SJCRH30 (cell line): ENCODE measurements around the gene B3GAT2. TPM values are rescaled to one million over a fixed set of nuclear protein-coding genes. Genes with fewer than 3 reads are reported as not detected.
A peak's percentile ranks its signal among the peaks of the same experiment; 100 is the strongest.

ENCODE experiments used
- DNase-seq, 2 experiments: peaks; one replicate each; pipeline ENCODE4 v3.0.0-alpha.2; 2015 to 2020
- H3K27ac ChIP-seq: fragments of 250-450 bp; sonication (Bioruptor Pico); 2 replicates; pipeline ENCODE4 v1.5.1; 2020; ENCODE audit warnings: mild to moderate bottlenecking, moderate library complexity
- H3K27me3 ChIP-seq: fragments of 250-450 bp; sonication (Bioruptor Pico); 2 replicates; pipeline ENCODE4 v1.5.1; 2020; ENCODE audit warnings: mild to moderate bottlenecking, moderate library complexity
- H3K36me3 ChIP-seq: fragments of 250-450 bp; sonication (Bioruptor Pico); 2 replicates; pipeline ENCODE4 v1.5.1; 2020; ENCODE audit warnings: mild to moderate bottlenecking, moderate library complexity
- H3K4me1 ChIP-seq: fragments of 250-450 bp; sonication (Bioruptor Pico); 2 replicates; pipeline ENCODE4 v1.5.1; 2020; ENCODE audit warnings: mild to moderate bottlenecking, moderate library complexity
- H3K4me3 ChIP-seq: fragments of 250-450 bp; sonication (Bioruptor Pico); 2 replicates; pipeline ENCODE4 v1.5.1; 2020; ENCODE audit warnings: mild to moderate bottlenecking, moderate library complexity
- H3K9me3 ChIP-seq: fragments of 250-450 bp; sonication (Bioruptor Pico); replicated peaks from 2 replicates; pipeline ENCODE4 v1.5.1; 2020; ENCODE audit warnings: mild to moderate bottlenecking, moderate library complexity
- total RNA-seq: library from RNA; depleted of rRNA; stranded (reverse); fragments of >200 nt; shearing (Covaris generic); gene quantifications from 2 replicates; pipeline ENCODE4 v1.2.3, GENCODE V29; 2014

Gene B3GAT2
- total RNA-seq, 1 experiment from 2014 or later, result 0.10 TPM

DNA sequence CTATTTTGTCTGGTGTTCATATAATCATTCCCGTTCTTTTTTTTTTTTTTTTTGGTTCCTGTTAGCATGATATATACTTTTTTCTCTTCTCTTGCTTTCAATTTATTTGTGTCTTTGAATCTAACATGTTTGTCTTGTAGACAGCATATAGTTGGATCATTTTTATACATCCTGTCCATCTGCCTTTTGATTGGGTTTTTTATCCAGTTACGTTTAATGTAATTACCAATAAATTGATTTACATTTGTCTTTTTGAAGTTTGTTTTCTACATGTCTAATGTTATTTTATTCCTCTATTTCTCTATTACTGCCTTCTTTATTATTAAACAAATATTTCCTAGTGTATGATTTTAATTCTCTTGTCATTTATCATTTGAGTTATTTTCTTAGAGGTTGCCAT, 84.4 kb downstream of the B3GAT2 start:
- no peak overlapping the region for H3K4me3 ChIP-seq
- H3K36me3 ChIP-seq, result no peaks in the 10 kb centered on the region
- H3K27ac ChIP-seq, result no peak overlapping the region
- no peak for DNase-seq
- H3K4me1 ChIP-seq, result no peaks in the 10 kb centered on the region
- no peaks in the 10 kb centered on the region for H3K9me3 ChIP-seq
- no peaks in the 10 kb centered on the region for H3K27me3 ChIP-seq

DNA sequence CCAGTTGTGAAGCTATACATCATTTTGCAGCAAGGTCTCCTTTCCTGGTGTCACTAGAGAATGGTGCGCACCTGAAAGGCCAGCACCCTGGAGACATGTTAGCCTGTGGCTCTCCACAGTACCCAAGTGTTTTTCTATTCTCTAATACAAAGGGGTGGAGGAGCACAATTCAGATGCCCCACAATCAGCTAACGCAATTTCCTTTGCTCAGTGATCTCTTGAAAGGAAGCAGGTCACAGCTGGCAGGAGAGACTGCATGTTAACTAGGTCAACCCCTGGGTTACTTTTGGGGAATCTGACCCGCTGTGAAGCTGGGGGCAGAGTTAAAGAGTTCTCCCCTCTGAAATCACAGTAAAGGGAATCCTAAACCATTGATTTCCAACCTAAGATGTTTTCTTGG, 92.5 kb downstream of the B3GAT2 start:
- H3K9me3 ChIP-seq, result no peaks in the 10 kb centered on the region
- H3K27ac ChIP-seq, result no peak overlapping the region
- H3K4me3 ChIP-seq, result no peak overlapping the region
- no peaks in the 10 kb centered on the region for H3K27me3 ChIP-seq
- no peak for DNase-seq
- H3K4me1 ChIP-seq, result no peaks in the 10 kb centered on the region
- H3K36me3 ChIP-seq, result no peaks in the 10 kb centered on the region

- H3K36me3 ChIP-seq, result no peaks in the 10 kb centered on the region
- no peak overlapping the region for H3K4me3 ChIP-seq
- no peak for DNase-seq
- no peaks in the 10 kb centered on the region for H3K9me3 ChIP-seq
- no peak overlapping the region for H3K27ac ChIP-seq
- H3K4me1 ChIP-seq, result no peaks in the 10 kb centered on the region
- H3K27me3 ChIP-seq, result no peaks in the 10 kb centered on the region
Observed at GRCh38 chr6:70863343-70863742, 93.5 kb downstream of the B3GAT2 start.

- no peak overlapping the region for H3K27ac ChIP-seq
- DNase-seq, result no peak
- H3K9me3 ChIP-seq, result no peaks in the 10 kb centered on the region
Observed at GRCh38 chr6:70860920-70861319, 95.9 kb downstream of the B3GAT2 start.

GRCh38 chr6:70860045-70860444, 96.8 kb downstream of the B3GAT2 start:
- Histone ChIP-seq H3K27me3 (no peaks in the 10 kb centered on the region), H3K9me3 (no peaks in the 10 kb centered on the region), H3K4me3 (no peak overlapping the region), H3K27ac (no peak overlapping the region), H3K4me1 (no peaks in the 10 kb centered on the region), H3K36me3 (no peaks in the 10 kb centered on the region)
- no peak for DNase-seq

More at GRCh38 chr6:70860920-70861319, 95.9 kb downstream of the B3GAT2 start:
- Histone ChIP-seq H3K36me3 (no peaks in the 10 kb centered on the region), H3K27me3 (no peaks in the 10 kb centered on the region), H3K4me1 (no peaks in the 10 kb centered on the region), H3K4me3 (no peak overlapping the region)

DNA sequence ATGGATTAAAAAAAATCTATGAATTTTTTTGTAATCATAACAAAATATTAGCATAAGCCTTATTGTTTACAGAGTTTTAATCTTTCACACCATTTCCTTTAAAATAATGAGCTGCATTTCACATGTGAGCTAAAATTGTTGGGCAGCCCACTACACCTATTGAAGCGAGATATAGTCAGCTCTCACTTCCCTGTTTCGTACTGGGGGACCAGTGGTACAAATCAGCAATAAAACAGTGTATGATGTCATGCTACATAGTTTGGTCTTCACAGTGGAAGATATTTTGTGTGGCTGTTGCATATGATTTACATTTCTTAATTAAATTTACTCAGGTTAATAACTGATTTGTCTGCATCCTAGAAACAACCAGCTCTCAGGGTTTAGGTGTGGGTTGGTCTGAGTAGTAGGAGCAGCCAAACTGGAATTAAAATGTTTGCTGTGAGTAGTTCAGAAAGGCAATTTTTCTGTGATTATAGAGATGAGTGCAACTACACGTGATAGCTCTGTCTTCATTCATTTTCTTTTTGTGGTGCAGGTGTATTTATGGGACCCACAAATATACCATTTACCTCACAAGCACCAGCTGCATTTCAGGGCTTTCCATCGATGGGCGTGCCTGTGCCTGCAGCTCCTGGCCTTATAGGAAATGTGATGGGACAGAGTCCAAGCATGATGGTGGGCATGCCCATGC, 99.3 kb downstream of the B3GAT2 start:
- Histone ChIP-seq H3K4me1 (no peaks in the 10 kb centered on the region), H3K27me3 (no peaks in the 10 kb centered on the region), H3K36me3 (no peaks in the 10 kb centered on the region), H3K4me3 (no peak overlapping the region), H3K27ac (no peak overlapping the region), H3K9me3 (no peaks in the 10 kb centered on the region)
- DNase-seq, result no peak

GRCh38 chr6:70852667-70853246, 104.1 kb downstream of the B3GAT2 start:
- Histone ChIP-seq H3K9me3 (no peaks in the 10 kb centered on the region; the same call in none of the 2 replicates), H3K27ac (no peak overlapping the region), H3K4me1 (no peaks in the 10 kb centered on the region), H3K4me3 (no peak overlapping the region), H3K27me3 (no peaks in the 10 kb centered on the region), H3K36me3 (0 out of 2 replicates have a peak, but pooled peaks cover 3% of the 10 kb centered on the region)
- no peak for DNase-seq

DNA sequence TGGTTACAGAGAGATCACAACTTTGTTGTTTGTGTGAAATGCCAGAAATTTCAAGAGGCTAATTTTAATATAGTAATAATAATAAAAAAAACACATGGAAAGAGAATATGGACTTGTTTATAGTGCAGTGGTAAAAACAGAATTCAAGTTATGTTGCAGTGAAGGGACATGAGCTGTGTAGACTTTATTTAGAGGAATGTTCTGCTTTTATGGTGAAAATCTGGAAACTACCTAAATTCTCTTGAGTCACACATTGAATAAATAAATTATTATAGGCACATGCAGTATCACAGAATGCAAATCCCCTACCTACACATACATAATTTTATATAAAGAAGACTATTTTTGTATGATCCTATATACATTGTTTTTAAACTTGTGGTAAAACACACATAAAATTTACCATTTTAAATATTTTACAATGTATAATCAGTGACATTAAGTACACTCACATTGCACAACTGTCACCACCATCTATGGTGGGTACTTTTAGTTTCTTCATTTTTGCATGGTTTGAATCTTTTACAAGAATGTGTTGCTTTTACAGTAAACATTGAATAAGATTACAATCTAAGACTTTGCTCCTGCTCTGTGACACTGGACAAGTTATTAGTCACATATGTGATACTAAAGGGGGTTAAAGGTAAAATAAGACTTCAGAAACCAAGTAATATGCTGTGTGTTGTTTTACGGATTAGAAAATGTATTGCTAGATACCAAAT, 107.4 kb downstream of the B3GAT2 start:
- no peak for DNase-seq
- H3K4me3 ChIP-seq, result no peak overlapping the region
- H3K27me3 ChIP-seq, result no peaks in the 10 kb centered on the region
- no peak overlapping the region for H3K27ac ChIP-seq
- H3K4me1 ChIP-seq, result no peaks in the 10 kb centered on the region
- H3K9me3 ChIP-seq, result no peaks in the 10 kb centered on the region; the same call in none of the 2 replicates
- H3K36me3 ChIP-seq, result 0 out of 2 replicates have a peak, but pooled peaks cover 3% of the 10 kb centered on the region

DNA sequence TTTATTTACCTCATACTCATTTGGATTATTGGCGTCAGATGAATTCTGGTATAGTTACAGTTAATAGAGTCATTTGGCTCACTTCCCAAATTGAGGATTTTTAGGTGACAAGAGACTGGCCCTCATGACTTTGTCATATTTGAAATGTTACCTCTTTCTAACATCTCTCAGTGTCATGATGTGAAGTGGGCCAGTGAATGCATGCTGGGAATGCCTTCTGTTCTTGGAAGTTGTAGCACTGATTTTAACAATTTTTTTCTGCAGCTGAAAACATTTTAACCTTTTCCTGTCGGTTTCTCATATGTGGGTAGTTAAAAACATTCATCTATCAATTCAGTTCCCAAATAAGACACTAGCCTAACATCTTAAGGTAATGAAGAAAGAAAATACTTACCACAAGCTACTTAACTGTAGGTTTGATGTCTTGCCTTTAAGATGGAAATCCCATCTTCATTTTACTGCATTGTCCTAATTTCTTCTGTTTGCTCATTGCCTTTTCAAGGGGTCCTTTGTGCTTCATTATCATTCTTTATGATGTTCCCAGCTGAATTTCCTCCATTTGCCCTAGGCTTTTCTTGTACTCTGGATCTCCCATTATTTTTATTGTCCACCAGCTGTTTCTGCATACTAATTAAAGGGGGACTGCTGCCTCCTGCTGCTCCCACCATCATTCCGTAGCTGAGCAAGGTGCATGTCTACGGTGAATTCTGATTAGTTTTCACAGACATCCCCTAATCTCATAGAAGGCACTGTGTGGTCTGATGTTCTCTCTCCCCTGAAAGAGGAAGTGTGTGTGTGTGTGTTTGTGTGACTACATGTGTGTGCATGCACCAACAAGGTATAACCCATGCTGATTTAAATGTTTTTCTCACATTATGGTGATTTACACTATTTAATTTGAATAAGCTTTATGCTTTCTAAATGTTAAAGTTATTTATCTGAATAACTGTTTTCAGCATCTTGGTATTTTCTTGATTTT, 109.5 kb downstream of the B3GAT2 start:
- Histone ChIP-seq H3K36me3 (0 out of 2 replicates have a peak, but pooled peaks cover 3% of the 10 kb centered on the region), H3K4me1 (no peaks in the 10 kb centered on the region), H3K4me3 (no peak overlapping the region), H3K9me3 (no peaks in the 10 kb centered on the region; the same call in none of the 2 replicates), H3K27me3 (no peaks in the 10 kb centered on the region), H3K27ac (no peak overlapping the region)
- no peak for DNase-seq

- Histone ChIP-seq H3K4me1 (no peaks in the 10 kb centered on the region), H3K4me3 (no peak overlapping the region), H3K27ac (no peak overlapping the region), H3K9me3 (no peaks in the 10 kb centered on the region; the same call in none of the 2 replicates), H3K27me3 (no peaks in the 10 kb centered on the region), H3K36me3 (0 out of 2 replicates have a peak, but pooled peaks cover 3% of the 10 kb centered on the region)
- peak; percentile 13 to 30 for DNase-seq
Observed at GRCh38 chr6:70846207-70846835, 110.5 kb downstream of the B3GAT2 start.

- no peak overlapping the region for H3K4me3 ChIP-seq
- no peak for DNase-seq
- no peak overlapping the region for H3K27ac ChIP-seq
- no peaks in the 10 kb centered on the region for H3K27me3 ChIP-seq
- 0 out of 2 replicates have a peak, but pooled peaks cover 3% of the 10 kb centered on the region for H3K36me3 ChIP-seq
- no peaks in the 10 kb centered on the region; the same call in 1 of the 2 replicates for H3K9me3 ChIP-seq
- no peaks in the 10 kb centered on the region for H3K4me1 ChIP-seq
Observed at GRCh38 chr6:70844301-70844700, 112.6 kb downstream of the B3GAT2 start.

GRCh38 chr6:70843328-70843918, 113.4 kb downstream of the B3GAT2 start:
- Histone ChIP-seq H3K9me3 (no peaks in the 10 kb centered on the region; the same call in 1 of the 2 replicates), H3K27ac (no peak overlapping the region), H3K4me3 (no peak overlapping the region), H3K4me1 (no peaks in the 10 kb centered on the region), H3K27me3 (no peaks in the 10 kb centered on the region), H3K36me3 (no peaks in the 10 kb centered on the region)
- no peak for DNase-seq

DNA sequence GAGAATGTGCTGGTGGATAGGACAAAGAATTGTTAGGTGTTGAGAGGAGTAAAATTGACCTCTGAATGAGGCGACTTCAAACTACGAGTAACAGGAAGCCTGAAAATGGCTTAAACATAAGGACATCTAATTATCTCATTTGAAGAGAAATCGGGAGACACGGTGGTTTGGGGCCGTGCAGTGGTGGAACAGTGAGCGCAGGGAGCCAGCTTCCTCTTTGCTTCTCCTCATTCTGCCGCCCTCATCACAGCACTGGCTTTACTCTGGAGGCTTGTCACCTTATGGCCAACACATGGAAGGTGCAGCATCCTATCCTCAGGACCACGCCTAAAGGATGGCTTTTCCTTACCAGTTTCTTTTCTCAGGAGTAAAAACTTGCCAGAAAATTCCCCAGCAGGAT, 114.3 kb downstream of the B3GAT2 start:
- Histone ChIP-seq H3K4me1 (no peaks in the 10 kb centered on the region), H3K4me3 (no peak overlapping the region), H3K27me3 (no peaks in the 10 kb centered on the region), H3K27ac (no peak overlapping the region), H3K9me3 (no peaks in the 10 kb centered on the region), H3K36me3 (no peaks in the 10 kb centered on the region)
- no peak for DNase-seq
